Measurements from ENCODE around the gene SYNGR3. TPM values are rescaled to one million over a fixed set of nuclear protein-coding genes. Genes with fewer than 3 reads are reported as not detected.

The SYNGR3 gene
- total RNA-seq, 4 donors from 2014 or later, result 0.38 to 1.0 (median 1.0) TPM; not detected in 1

- H3K4me1 ChIP-seq, result peaks cover 13 to 35% (median 17%) of the 10 kb centered on the region in 3 donors
- TF ChIP-seq POLR2A (IDR thresholded peaks at IDR 0.05), result peak in 3 of 4 donors; percentile 90 to 95 (median 94)
- peak in 1 of 6 experiments; percentile 10 for TF ChIP-seq CTCF (IDR thresholded peaks at IDR 0.05)
- peaks cover 22 to 34% (median 26%) of the 10 kb centered on the region in 3 donors for H3K36me3 ChIP-seq
- H3K4me3 ChIP-seq, result peak within 1 kb of the TSS; percentile 76 to 90 (median 86)
- no peaks in the 10 kb centered on the region for H3K27me3 ChIP-seq
- 2 to 3% methylated on average over 13 to 18 of the region's 77 CpGs for WGBS, 2 donors
- DNase-seq, result peak; percentile 95
- H3K9me3 ChIP-seq, result no peaks in the 10 kb centered on the region
- intact Hi-C loops (cut with DNase I), result no loop called here
- H3K27ac ChIP-seq, result peak within 1 kb of the TSS; percentile 85 to 96 (median 91)
Measured at GRCh38 chr16:1942810-1943726, 46.7 kb upstream of the SYNGR3 start, which contains the start of gene MSRB1. Gene MSRB1, minus strand, starts transcription at chr16:1943199. Its CDS starts 43 bp downstream, at chr16:1943156.

GRCh38 chr16:1944612-1945199, 45.1 kb upstream of the SYNGR3 start:
- H3K36me3 ChIP-seq, result peaks cover 9 to 18% (median 12%) of the 10 kb centered on the region in 3 donors
- 89 to 91% methylated on average over 8 to 10 of the region's 21 CpGs for WGBS, 2 donors
- no peaks in the 10 kb centered on the region for H3K9me3 ChIP-seq
- H3K4me1 ChIP-seq, result peaks cover 13 to 35% (median 17%) of the 10 kb centered on the region in 3 donors
- TF ChIP-seq POLR2A (IDR thresholded peaks at IDR 0.05) (no peak), CTCF (IDR thresholded peaks at IDR 0.05) (no peak)
- DNase-seq, result no peak
- intact Hi-C loops (cut with DNase I), result no loop called here
- H3K27me3 ChIP-seq, result no peaks in the 10 kb centered on the region
- no peak overlapping the region for H3K4me3 ChIP-seq
- no peak overlapping the region for H3K27ac ChIP-seq

- Histone ChIP-seq H3K9me3 (no peaks in the 10 kb centered on the region), H3K27me3 (no peaks in the 10 kb centered on the region), H3K4me1 (peaks cover 13 to 40% (median 21%) of the 10 kb centered on the region in 3 donors), H3K27ac (no peak overlapping the region), H3K4me3 (no peak overlapping the region), H3K36me3 (peaks cover under 1 to 7% (median 6%) of the 10 kb centered on the region in 3 donors)
- TF ChIP-seq POLR2A (IDR thresholded peaks at IDR 0.05) (no peak), CTCF (IDR thresholded peaks at IDR 0.05) (no peak)
- intact Hi-C loops (cut with DNase I), result no loop called here
- no peak for DNase-seq
- WGBS, 2 donors, result 80 to 97% methylated on average over 6 to 8 of the region's 19 CpGs
Measured at GRCh38 chr16:1945559-1946391, 44.0 kb upstream of the SYNGR3 start.

DNA sequence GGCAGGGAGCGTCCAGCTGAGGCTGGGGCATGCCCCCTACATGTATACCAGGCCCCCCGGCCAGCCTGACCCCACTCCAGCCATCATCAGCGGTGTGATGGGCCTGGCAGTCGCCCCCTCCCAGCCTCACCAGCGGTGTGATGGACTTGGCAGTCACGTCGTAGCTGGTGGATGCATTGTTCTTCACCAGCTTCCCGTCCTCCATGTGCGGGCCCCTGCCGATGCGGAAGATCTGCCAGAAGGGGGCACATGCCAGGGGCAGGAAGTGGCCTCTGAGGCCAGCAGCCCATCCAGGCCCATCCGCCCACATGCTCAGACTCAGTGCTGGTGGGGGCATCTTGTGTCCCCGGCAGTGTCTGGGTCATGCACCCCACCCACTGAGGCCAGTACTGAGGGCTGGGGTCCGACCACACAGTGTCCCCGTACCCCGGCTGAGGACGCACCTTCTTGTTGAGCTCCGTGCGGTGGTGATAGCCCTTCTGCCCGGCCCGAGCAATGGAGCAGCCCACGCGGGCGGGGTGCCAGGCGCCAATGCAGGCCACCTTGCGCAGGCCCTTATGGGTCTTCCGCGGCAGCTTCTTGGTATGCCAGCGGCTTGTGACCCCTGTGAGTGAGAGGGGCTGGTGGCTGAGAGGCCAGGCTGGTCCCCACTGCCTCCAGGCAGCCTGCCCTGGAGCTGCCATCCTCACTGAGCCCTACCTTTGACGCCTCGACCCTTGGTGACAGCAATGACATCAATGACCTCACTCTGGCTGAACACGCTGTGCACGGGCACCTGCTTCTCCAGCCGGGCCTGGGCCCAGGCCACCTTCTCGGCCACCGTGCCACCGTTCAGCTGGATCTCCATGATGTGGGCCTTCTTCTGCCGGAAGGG, 43.0 kb upstream of the SYNGR3 start:
- H3K27ac ChIP-seq, result no peak overlapping the region
- no peak for TF ChIP-seq POLR2A (IDR thresholded peaks at IDR 0.05)
- TF ChIP-seq CTCF (IDR thresholded peaks at IDR 0.05), result no peak
- intact Hi-C loops (cut with DNase I), result no loop called here
- peaks cover 8 to 35% (median 13%) of the 10 kb centered on the region in 3 donors for H3K4me1 ChIP-seq
- H3K36me3 ChIP-seq, result no peaks in the 10 kb centered on the region
- no peak for DNase-seq
- no peaks in the 10 kb centered on the region for H3K9me3 ChIP-seq
- no peaks in the 10 kb centered on the region for H3K27me3 ChIP-seq
- H3K4me3 ChIP-seq, result no peak overlapping the region
- 85 to 93% methylated on average over 12 to 16 of the region's 38 CpGs for WGBS, 2 donors

Measured in esophagus squamous epithelium (tissue), 5 donors.